ENCODE measurements around the gene SLC12A4.

GRCh38 chr16:67893743-67894399 is 74.6 kb downstream of the SLC12A4 start:
- TF ChIP-seq POLR2AphosphoS5 (IDR thresholded peaks at IDR 0.05; ENCODE audit: low read depth, low read length) = no peak
- TF ChIP-seq POLR2A (IDR thresholded peaks at IDR 0.05; ENCODE audit: low read depth, low read length) = no peak
- TF ChIP-seq PAX5 (IDR thresholded peaks at IDR 0.05; ENCODE audit: insufficient read depth, low read length, severe bottlenecking) = no peak
- TF ChIP-seq TAF1 (IDR thresholded peaks at IDR 0.05; ENCODE audit: low read depth, low read length) = no peak
- TF ChIP-seq SPI1 (IDR thresholded peaks at IDR 0.05; ENCODE audit: low read depth, low read length) = no peak
